GM21515 (cell line): ENCODE measurements around the gene LANCL1.

Experiments used
- ATAC-seq: cut with Tn5 transposase; IDR thresholded peaks from one replicate; pipeline ENCODE4 v1.9.1; 2021; ENCODE audit not compliant: unreplicated experiment

LANCL1 gene

GRCh38 chr2:210412660-210413059 lies 63.9 kb downstream of the LANCL1 start:
- ATAC-seq, result no peak

GRCh38 chr2:210410542-210410941 lies 66.0 kb downstream of the LANCL1 start:
- ATAC-seq, result no peak

DNA sequence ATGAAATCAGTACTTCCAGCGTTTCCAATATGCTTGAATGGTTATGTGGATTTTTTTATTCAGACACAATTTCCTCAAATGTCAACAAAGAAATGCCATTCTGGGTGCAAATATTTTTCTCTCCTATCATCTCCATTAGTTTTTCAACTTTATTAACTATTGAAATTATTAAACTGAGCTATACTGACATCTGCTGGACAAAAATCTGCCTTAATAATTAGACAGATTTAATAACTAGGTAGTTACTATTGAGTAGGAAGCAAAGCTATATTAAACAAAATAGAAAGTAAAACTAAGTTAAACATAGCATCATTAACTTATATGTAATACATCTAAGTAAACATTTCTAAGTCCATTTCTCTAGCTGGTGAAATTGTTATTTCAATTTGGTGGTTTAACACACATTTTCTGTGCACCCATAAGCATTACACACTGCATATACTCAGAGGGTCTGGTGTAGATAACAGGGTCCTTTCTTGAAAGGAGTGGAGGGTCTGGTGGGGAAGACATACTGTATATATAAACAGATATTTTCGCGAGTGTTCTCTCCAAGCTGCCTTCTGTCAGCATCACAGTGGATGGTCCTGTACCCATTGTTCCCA lies 77.0 kb downstream of the LANCL1 start:
- no peak for ATAC-seq

- no peak for ATAC-seq
Observed at GRCh38 chr2:210392469-210392881, 84.1 kb downstream of the LANCL1 start.

DNA sequence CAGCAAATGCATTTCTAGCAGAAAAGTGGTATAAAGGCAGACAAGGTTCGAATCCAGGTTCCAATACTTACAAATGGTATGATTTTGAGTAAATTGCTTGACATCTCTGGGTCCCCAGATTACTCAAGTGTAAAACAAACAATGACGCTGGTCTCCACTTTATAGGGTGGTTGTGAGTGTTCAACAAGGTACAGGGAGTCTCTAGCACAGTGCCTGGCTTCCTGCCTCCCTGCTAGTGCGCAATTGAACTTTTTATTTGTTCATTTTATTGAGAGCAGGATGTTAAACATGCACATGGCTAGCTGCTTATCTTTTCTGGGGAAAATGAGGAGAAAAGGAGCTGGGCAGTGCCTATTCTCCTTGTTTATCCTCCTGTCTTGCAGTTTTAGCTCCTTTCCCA lies 86.7 kb downstream of the LANCL1 start:
- ATAC-seq, result no peak

DNA sequence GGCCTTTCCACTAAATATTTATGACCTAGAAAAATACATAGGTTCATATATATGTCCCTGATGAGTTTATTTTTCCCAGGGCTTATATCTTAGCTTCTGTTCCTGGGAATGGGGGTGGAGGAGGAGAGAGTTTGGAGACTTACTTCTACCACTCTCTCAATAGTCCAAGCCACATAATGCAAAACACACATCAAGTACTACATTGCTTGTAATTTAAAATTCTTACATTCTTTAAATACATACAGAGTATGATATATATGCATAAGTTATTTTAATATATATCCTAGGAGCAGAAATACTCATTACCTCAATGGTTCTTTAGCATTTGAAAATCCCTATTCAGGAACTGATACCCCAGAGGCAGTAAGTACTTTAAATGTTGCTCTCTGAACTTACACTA lies 88.4 kb downstream of the LANCL1 start:
- no peak for ATAC-seq

DNA sequence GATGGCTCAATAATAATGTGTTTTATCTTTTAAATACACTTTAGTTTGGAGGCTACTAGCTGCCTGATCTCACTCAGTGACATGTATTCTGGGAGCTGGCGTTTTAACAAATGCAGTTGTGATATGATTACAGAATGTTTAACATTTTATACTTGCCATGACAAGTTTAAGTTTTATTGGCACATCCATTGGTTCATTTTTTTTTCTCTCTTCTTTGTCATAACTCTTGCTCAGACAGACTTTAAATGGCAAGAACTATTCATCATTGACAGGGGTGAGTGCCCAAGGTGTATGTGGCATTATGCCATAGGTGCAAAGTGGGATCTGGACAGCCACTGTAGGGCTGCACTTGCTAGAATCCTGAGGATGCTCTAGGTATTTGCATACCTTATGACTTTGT lies 89.5 kb downstream of the LANCL1 start:
- no peak for ATAC-seq
